HFFc6 (cell line): ENCODE results near the gene ANKRD13A. TPM values are rescaled to one million over a fixed set of nuclear protein-coding genes. Genes with fewer than 3 reads are reported as not detected.

Experiments
- DNase-seq: peaks from one replicate; pipeline ENCODE4 v3.0.0-alpha.2; 2018
- H3K27ac Mint-ChIP-seq: 2 replicates; pipeline ENCODE4 v1.8.0; 2020; ENCODE audit warnings: mild to moderate bottlenecking, mixed read lengths
- H3K27me3 Mint-ChIP-seq: 2 replicates; pipeline ENCODE4 v1.8.0; 2021; ENCODE audit warnings: mild to moderate bottlenecking, moderate library complexity, mixed read lengths; ENCODE audit not compliant: insufficient read depth
- H3K36me3 Mint-ChIP-seq: 2 replicates; pipeline ENCODE4 v1.8.0; 2021; ENCODE audit warnings: low read depth, mixed read lengths
- H3K4me1 Mint-ChIP-seq: 2 replicates; pipeline ENCODE4 v1.8.0; 2020; ENCODE audit warnings: low read depth, mixed read lengths
- H3K4me3 Mint-ChIP-seq: 2 replicates; pipeline ENCODE4 v1.8.0; 2020; ENCODE audit warnings: mild to moderate bottlenecking, moderate library complexity, mixed read lengths
- H3K9me3 Mint-ChIP-seq: 2 replicates; pipeline ENCODE4 v1.8.0; 2020; ENCODE audit warnings: mild to moderate bottlenecking, mixed read lengths
- CTCF ChIP-seq: fragments of 200-600 bp; sonication (generic); IDR thresholded peaks from 2 replicates; pipeline ENCODE4 v1.5.0; 2021; ENCODE audit warnings: antibody characterized with exemption, mild to moderate bottlenecking
- total RNA-seq, 6 experiments: library from RNA; stranded (reverse); fragmentation: NEBNext Ultra II Directional; extraction: Animal tissue kit (Norgen Biotek cat#: 25700); gene quantifications; 2 replicates in 1 of 6; 3 replicates in 5 of 6; pipeline ENCODE4 v1.2.3, GENCODE V29; 2021

The ANKRD13A gene
- total RNA-seq, 6 experiments from 2014 or later: 133 to 150 (median 146) TPM

DNA sequence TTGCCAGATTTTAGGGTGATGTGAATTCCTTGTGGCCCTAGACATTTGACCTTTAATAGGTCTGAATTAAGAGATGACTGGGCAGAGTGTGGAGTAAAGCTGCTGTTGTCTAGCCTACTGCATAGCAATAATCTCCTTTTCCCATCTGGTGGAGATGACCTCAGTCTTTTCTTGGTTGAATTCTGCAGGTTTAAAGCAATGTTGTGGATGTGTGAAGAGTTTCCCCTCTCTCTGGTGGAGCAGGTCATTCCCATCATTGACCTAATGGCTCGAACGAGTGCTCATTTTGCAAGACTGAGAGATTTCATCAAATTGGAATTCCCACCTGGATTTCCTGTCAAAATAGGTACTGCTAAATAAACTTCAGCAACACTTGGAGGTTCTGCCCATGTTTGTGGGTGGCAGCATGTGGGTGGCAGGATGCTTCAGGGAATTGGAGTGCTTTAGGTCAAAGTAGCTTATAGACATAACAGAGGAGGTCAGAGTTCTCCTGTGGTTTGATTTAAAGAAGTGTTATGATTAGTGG lies 30.1 kb downstream of the ANKRD13A start:
- Mint-ChIP-seq H3K9me3 (no peaks in the 10 kb centered on the region), H3K27me3 (peaks cover 2% of the 10 kb centered on the region), H3K4me1 (peaks cover 42% of the 10 kb centered on the region), H3K4me3 (no peak overlapping the region), H3K36me3 (peaks cover 51% of the 10 kb centered on the region), H3K27ac (peak overlapping the region; percentile 29; the same call in 1 of the 2 replicates)
- no peak for TF ChIP-seq CTCF
- DNase-seq: no peak

DNA sequence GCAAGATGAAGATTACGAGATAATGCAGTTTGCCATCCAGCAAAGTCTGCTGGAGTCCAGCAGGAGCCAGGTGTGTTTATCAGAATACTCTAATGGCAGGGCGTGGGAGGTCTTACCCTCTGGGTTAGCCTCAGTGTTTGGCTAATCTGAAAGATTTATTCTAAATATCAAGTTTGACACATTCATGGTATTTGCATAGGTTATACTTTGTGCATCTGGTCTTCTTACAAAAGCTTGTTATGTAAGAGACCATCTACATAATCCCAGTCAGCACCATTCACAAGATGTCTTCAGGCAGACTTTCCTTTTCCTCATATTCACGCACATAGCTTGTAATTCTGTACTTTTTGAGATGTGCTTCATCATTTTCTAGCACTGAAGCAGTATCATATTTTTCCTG lies 34.7 kb downstream of the ANKRD13A start:
- Mint-ChIP-seq H3K27me3 (peaks cover 1% of the 10 kb centered on the region; the same call in 1 of the 2 replicates), H3K27ac (0 out of 2 replicates have a peak overlapping the region, but pooled peaks have one; percentile 55), H3K9me3 (no peaks in the 10 kb centered on the region), H3K4me1 (peaks cover 31% of the 10 kb centered on the region), H3K36me3 (peaks cover 71% of the 10 kb centered on the region), H3K4me3 (no peak overlapping the region)
- TF ChIP-seq CTCF: no peak
- DNase-seq: no peak

GRCh38 chr12:110035534-110036104 lies 36.4 kb downstream of the ANKRD13A start:
- H3K4me3 Mint-ChIP-seq: no peak overlapping the region
- TF ChIP-seq CTCF: no peak
- DNase-seq: no peak
- peaks cover 69% of the 10 kb centered on the region for H3K36me3 Mint-ChIP-seq
- peak overlapping the region; percentile 46; the same call in 1 of the 2 replicates for H3K27ac Mint-ChIP-seq
- peaks cover 42% of the 10 kb centered on the region for H3K4me1 Mint-ChIP-seq
- H3K9me3 Mint-ChIP-seq: no peaks in the 10 kb centered on the region
- peaks cover 1% of the 10 kb centered on the region for H3K27me3 Mint-ChIP-seq

GRCh38 chr12:110037315-110037714 lies 38.1 kb downstream of the ANKRD13A start:
- Mint-ChIP-seq H3K27ac (peak overlapping the region; percentile 93), H3K4me1 (peaks cover 51% of the 10 kb centered on the region), H3K27me3 (peaks cover 1% of the 10 kb centered on the region), H3K4me3 (no peak overlapping the region), H3K9me3 (no peaks in the 10 kb centered on the region), H3K36me3 (peaks cover 75% of the 10 kb centered on the region)
- no peak for DNase-seq
- TF ChIP-seq CTCF: no peak

DNA sequence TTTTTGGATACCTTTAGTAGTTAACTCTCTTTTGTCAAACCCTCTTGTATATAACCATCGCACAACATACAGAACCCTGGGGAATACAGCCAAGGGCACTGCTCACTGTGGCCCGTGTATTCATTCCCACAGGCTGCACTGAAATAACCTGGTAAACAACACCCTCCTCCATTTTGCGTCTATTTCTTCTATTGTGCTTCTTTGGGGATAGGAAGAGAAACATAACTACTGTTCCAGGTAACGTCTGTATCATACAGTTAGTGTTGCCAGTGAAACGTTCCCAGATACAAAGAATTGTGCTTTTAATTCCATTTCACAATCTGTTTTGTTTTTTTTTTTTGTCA lies 39.5 kb downstream of the ANKRD13A start:
- Mint-ChIP-seq H3K9me3 (no peaks in the 10 kb centered on the region), H3K4me3 (peak overlapping the region; percentile 65), H3K27ac (peak overlapping the region; percentile 93), H3K4me1 (peaks cover 63% of the 10 kb centered on the region), H3K27me3 (peaks cover 1% of the 10 kb centered on the region), H3K36me3 (peaks cover 67% of the 10 kb centered on the region)
- TF ChIP-seq CTCF: no peak
- DNase-seq: no peak
